Lower leg skin (tissue), 3 donors: ENCODE measurements around the gene S1PR4.

Experiments used
- POLR2A ChIP-seq, 2 donors: fragments of 450-650 bp; IDR thresholded peaks; one replicate each; pipeline ENCODE4 v1.6.1; 2016 to 2017; ENCODE audit warnings: antibody characterized with exemption in 2 of 2, mild to moderate bottlenecking in 1 of 2, moderate library complexity in 1 of 2
- TF ChIP-seq, protein P1 (sequence below), 3 donors: fragments of 450-650 bp; IDR thresholded peaks; one replicate each; pipeline ENCODE4 v1.5.1; 2016; ENCODE audit warnings: antibody characterized with exemption in 3 of 3, mild to moderate bottlenecking in 3 of 3, moderate library complexity in 2 of 3

DNA sequence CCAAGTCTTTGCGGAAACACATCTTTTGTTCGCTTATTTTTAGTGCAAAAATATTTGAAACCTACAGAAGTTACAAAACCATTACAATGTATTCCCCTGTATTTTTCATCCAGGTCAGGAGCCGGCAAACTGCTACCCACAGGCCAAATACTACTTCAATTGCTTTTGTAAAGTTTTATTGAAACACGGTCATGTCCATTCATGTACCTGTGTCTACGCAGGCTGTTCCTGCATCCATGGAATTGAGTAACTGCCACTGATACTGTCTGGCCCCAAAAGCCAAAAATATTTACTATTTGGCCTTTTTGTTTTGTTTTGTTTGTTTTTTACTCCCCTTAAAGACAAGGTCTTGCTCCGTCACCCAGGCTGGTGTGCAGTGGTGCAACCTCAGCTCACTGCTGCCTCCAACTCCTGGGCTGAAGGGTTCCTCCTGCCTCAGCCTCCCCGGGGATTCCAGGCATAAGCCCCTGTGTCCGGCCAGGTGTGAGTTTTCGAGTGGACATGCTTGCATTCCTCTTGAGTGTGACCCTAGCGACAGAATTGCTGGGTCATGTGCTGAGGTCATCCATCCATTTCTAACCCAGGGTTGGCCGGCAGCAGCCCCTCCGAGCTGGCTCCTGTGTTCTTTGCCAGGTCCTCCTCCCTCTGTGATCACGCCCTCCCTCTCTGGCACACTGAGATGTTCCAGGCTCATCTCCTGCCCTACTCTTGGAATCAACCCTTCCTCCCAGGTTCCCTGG lies 10.9 kb upstream of the S1PR4 start:
- TF ChIP-seq, protein P1, sequence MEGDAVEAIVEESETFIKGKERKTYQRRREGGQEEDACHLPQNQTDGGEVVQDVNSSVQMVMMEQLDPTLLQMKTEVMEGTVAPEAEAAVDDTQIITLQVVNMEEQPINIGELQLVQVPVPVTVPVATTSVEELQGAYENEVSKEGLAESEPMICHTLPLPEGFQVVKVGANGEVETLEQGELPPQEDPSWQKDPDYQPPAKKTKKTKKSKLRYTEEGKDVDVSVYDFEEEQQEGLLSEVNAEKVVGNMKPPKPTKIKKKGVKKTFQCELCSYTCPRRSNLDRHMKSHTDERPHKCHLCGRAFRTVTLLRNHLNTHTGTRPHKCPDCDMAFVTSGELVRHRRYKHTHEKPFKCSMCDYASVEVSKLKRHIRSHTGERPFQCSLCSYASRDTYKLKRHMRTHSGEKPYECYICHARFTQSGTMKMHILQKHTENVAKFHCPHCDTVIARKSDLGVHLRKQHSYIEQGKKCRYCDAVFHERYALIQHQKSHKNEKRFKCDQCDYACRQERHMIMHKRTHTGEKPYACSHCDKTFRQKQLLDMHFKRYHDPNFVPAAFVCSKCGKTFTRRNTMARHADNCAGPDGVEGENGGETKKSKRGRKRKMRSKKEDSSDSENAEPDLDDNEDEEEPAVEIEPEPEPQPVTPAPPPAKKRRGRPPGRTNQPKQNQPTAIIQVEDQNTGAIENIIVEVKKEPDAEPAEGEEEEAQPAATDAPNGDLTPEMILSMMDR (IDR thresholded peaks at IDR 0.05) = no peak
- no peak for TF ChIP-seq POLR2A (IDR thresholded peaks at IDR 0.05)
